ENCODE data around the gene WDR46.
"Not testable (repeated sequence)": the region's sequence is repeated elsewhere in the genome, so short reads cannot be mapped to it uniquely, and the experiment has no call there.

WDR46 gene

DNA sequence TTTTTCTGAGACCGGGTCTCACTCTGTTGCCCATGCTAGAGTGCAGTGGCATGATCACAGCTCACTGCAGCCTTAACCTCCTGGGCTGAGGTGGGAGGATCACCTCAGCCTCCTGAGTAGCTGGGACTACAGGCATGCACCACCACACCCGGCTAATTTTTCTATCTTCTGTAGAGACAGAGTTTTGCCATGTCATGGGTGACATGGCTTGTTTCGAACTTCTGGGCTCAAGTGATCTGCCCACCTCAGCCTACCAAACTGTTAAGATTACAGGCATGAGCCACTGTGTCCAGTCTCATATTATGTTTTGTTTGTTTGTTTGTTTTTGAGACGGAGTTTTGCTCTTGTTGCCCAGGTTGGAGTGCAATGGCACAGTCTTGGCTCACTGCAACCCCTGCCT is 3.8 kb downstream of the WDR46 start:
- not testable (repeated sequence) for DNase-seq

DNA sequence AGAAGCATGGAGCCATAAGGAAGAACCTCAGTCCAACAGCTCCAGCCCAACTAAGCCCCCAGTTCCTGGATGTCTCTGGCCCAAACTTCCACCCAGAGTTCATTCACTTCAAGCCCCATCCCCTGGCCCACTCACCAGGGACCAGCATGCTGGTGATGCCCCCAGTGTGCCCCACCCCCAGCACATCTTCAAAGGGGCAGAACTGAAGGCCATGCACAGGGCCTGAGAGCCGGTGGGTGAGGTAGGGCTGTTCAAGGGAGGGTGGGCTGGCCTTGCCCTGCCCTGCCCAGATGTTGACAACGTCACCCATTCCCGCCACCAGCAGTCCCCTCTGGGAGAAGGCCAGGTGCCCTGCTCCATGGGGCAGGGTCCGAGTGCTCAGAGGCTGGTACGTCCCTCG is 8.5 kb downstream of the WDR46 start:
- no peak for DNase-seq

DNA sequence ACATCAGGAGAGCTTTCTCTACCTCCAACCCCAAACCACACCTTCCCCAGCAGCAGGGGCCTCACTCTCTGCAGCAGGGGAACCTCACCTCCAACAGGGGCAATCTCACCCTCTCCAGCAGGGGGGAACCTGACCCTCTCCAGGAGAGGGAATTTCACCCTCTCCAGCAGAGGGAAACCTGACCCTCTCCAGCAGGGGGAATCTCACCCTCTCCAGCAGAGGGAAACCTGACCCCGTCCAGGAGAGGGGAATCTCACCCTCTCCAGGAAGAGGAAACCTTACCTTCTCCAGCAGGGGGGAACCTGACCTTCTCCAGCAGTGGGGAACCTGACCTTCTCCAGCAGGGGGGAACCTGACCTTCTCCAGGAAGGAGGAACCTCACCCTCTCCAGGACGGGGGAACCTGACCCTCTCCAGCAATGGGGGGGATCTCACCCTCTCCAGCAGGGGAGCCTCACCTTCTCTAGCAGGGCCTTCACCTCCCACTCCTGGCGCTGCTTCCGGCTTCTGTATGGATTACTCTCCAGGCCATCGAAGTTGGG is 9.0 kb downstream of the WDR46 start:
- DNase-seq, result peak; percentile 71

DNA sequence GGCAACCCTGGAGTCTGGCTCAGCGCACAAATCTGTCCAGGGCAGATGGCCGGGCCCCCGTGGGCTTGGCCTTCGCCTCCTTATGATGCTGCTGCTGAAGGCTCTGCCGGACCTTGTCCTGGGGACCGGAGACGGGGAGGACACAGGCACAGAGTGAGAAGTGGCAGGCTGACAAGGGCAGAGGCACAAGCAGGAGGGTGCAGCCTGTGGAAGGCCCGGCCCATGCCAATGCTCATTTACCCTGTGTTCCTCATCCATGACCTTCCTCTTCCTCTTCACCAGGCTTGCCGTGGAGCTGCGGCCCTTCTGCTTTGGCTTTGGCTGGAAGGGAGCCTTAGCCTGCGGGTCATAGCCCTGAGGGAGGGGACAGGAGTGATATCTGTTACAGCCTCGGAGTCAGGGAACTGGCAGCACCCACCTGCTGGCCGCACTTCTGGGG is 9.8 kb downstream of the WDR46 start:
- DNase-seq, result no peak

DNA sequence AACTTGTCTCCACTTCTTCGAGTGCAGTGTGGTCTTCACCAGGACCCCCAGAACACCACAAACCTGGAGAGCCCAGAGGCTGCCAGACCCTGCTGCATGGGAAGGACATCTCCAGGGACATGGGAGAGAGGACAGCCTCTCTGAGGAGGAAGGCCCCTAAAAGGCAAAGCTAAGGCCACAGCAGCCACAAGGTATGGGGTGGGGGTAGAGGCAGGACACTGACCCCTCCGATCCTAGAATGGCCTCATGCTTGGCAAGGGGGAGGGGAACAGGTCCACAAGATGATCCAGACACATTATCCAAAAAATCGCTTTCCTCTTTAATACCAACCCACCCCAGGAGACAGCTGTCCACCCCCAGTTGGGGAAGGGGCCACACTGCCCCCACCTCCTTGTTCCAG is 10.2 kb downstream of the WDR46 start:
- DNase-seq, result no peak

DNA sequence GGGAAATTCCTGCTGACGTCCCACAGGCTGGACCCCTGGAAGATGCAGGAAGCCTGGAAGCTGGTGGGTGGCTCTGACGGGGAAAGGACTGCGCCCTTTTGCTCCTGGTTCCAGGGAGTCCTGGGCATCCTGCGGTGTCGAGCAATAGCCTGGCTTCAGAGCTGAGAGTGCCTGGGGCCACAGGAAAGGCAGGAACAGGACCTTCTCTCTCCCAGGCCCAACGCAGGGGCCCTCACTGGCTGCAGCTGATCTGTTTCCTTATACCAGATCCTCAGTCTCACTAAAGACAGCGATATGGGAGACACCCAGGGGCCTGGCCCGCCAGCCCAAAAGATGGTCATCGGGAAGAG is 10.7 kb downstream of the WDR46 start:
- no peak for DNase-seq

DNA sequence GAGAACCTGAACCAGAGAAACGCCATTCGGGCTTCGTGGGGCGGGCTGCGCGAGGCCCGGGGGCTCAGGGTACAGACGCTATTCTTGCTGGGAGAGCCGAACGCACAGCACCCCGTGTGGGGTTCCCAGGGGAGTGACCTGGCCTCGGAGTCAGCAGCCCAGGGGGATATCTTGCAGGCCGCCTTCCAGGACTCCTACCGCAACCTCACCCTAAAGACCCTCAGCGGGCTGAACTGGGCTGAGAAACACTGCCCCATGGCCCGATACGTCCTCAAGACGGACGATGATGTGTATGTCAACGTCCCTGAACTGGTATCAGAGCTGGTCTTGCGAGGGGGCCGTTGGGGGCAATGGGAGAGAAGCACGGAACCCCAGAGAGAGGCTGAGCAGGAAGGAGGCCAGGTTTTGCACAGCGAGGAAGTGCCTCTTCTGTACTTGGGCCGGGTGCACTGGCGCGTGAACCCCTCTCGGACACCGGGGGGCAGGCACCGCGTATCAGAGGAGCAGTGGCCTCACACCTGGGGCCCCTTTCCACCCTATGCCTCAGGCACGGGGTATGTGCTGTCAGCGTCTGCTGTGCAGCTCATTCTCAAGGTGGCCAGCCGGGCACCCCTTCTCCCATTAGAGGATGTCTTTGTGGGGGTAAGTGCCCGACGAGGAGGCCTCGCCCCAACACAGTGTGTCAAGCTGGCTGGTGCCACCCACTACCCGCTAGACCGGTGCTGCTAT is 11.2 kb downstream of the WDR46 start:
- no peak for DNase-seq

DNA sequence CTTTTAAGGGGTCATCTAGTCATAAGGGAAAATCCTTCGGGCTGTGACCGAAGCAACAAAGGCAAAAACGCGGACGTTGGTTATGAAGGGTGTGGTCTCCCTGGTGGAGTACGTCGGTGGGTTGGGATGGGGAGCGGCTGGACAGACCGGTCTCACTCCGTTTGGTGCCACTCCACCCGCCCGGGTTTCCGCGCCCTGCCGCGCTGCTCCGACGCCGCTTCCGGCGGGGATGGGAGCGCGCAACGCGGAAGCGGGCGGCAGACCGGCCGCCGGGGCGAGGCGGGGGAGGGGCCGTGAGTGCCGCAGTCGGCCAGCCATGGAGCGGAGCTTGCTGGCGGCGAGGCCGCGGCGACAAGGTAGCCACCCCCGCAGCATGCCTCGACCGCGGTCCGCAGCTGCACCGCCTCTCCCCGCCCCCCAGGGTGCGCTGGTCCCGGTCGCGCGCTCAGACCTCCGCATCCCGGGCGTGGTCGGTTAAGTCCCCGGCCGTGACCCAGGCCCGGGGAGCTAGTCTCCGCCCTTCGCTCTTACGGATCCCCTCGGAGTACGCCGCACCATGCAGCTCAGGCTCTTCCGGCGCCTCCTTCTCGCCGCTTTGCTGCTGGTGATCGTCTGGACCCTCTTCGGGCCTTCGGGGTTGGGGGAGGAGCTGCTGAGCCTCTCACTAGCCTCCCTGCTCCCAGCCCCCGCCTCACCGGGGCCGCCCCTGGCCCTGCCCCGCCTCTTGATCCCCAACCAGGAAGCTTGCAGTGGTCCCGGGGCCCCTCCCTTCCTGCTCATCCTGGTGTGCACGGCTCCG is 12.0 kb downstream of the WDR46 start, which contains the start of gene B3GALT4:
Gene B3GALT4, plus strand, starts transcription at position 260 of the 799 bp plus-strand sequence. Its CDS starts 297 bp downstream, at position 557.
- DNase-seq, result peak; percentile 96

DNA sequence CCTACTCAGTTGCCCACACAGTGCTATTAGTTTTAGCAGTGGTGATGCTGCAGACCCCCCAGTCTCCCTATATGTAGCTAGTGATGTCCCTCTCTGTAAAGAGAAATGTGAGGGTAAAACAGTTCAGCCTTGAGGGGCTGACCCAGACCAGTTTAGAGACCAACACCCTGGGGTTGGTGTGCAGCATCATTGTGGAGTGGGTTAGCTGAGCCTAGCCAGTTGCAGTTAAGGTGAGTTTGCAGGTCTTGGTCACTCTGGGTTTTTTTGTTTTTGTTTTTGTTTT is 12.5 kb downstream of the WDR46 start:
- DNase-seq, result no peak

DNA sequence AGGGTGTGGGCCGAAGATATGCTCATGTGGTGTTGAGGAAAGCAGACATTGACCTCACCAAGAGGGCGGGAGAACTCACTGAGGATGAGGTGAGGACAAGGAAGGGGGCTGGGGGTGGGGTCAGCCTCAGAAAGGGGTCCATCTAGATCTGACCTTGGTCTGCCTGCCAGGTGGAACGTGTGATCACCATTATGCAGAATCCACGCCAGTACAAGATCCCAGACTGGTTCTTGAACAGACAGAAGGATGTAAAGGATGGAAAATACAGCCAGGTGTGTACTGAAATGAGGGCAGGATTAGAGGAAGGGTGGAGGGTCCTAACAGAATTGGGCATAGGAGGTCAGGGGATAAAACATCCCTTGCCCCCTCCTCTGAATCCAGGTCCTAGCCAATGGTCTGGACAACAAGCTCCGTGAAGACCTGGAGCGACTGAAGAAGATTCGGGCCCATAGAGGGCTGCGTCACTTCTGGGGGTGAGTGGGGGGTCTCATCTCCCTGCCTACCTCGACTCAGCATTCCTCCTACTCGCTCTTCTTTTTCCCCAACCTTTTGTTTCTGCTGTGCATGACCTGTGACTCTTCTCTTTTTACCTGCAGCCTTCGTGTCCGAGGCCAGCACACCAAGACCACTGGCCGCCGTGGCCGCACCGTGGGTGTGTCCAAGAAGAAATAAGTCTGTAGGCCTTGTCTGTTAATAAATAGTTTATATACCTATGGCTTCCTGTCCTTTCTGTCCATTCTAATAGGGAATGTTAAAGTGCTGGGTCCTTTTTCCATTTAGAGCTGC is 13.1 kb downstream of the WDR46 start:
- not testable (repeated sequence) for DNase-seq

DNA sequence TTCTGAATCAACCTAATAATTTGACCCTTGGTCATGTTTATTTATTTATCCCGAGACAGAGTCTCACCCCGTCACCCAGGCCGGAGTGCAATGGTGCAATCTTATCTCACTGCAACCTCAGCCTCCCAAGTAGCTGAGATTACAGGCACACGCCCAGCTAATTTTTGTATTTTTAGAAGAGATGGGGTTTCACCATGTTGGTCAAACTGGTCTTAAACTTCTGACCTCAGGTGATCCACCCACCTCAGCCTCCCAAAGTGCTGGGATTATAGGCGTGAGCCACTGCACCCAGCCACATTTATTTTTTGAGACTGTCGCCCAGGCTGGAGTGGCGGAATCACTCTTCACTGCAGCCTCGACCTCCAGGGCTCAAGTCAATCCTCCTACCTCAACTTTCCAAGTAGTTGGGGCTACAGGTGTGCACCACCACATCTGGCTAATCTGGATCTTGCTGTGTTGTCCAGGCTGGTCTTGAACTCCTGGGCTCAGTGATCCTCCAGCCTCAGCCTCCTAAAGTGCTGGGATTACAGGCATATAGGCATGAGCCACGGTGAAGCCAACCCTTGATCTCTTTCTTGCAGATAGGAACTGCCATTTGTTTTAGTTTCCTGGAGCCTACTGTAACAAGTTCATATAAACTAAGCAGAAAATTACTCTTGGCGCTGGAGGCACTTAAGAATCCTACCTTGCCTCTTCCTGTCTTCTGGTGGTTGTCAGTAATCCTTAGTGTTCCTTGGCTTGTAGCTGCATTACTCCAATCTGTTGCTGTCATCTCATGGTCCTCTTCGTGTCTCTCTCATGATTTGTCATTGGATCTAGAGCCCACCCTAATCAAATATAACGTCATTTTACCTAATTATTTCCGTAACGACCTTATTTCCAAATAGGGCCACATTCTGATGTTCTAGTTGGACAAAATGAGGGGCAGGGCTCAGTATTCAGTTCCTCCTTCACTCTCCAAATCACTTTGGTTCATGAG is 14.8 kb downstream of the WDR46 start:
- DNase-seq, result no peak

DNA sequence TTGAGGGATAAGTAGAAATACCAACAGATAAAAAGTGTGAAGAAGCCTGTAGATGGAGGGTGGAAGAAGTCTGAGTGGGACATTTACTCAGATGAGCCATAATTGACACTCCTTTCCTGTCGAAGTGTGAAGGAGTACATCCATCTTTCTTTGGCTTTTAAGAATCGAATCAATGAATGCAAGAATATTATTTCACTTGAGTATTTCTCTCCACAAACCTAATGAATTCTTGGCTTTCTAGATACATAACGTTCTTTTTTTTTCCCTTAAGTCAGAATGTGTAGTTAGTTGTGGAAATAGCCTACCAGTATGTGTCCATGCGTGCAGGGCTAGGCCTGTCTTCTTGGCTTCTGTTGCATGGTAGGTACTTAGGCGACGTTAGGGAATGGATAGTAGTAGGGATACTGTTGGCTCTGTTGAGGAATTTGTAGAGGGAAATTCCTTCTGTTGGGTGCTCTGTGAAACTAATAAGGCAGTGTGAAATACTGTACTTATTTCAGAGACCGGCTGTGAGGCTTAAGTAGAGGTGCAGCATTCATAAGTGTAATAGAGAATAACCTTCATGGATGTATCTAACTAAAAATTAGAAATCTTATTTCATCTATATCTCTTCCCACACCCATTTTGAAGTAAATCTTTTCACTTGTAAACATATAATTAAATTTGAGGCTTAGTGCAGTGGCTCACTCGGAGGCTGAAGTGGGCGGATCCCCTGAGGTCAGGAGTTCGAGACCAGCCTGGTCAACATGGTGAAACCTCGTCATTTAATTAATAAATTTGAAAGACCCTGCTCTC is 15.7 kb downstream of the WDR46 start:
- DNase-seq, result no peak

DNA sequence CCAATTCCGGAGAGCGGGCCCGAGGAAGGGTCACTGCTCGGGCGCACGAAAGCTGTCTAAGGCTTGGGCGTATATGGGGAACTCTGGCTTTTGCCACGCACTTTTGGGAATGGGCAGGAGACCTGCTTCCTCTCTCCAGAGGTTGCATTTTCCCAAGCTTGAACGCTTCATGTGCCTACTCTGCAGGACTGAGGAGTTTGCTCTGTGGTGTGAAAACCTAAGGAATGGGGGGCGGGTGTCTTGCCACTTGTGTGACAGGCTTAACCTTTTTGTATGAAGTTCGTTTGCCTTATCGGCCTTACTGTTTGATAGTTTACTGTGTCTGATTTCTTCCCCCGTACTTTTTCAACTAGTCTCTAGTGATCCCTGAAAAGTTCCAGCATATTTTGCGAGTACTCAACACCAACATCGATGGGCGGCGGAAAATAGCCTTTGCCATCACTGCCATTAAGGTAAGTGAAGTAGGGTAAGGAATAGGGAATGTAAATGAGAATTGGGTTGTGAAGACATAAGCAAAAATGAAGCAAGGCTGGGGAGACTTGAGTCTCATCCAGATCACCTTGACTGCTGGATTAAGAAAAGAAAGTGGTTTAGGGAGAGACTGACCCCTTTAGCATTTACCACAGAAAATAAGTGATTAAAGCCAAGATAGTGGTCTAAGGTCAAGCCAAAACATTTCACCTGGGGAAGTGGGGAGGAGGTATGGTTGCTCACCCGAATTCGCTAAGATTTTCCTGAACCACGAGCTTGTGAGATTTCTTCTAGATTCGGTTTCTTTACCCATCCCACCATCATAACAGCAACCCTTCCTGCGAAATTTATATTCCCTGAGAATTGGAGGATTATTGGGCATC is 16.5 kb downstream of the WDR46 start:
- no peak for DNase-seq

DNA sequence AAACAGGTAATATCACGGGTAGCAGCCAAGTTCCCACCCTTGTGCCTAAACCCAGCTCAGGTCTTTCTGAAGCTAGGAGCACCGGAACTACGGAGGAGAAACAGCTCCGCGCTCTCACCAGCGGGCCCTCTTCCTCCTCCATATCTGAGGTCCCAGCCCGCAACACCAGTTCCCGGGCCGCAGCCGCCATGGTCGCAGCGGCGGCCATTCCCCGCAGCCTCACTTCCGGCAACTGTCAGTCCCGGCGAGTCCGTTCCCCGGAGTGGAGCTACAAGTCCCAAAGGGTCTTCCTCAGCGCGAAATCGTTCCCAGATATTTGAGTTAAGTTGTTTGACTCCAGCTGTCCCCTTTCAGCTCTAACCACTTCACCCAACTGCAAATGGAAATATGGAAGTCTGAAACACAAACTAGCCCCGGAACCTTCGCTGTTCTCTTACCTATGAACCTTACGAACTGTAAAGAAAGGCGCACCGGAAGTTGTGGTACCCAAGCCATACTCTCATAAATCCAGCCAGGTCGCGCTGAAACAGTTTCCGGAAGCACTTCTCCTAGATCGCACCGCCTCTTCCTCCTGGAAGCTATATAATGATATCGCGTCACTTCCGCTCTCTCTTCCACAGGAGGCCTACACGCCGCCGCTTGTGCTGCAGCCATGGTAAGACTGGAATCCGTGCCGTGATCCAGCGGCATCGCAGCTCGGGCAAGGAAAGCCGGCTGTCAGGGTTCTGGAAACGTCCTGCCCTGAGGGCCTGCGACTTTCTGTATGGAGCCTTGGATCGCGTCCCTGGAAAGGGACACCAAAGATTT is 17.4 kb downstream of the WDR46 start, which contains the start of the genes RPS18 and VPS52:
Gene RPS18, plus strand, starts transcription at position 608 of the 807 bp plus-strand sequence. Its CDS starts 45 bp downstream, at position 653.
Gene VPS52, minus strand, starts transcription at position 409 of the 807 bp plus-strand sequence. Its CDS starts 201 bp downstream, at position 208.
- DNase-seq, result peak; percentile 99

DNA sequence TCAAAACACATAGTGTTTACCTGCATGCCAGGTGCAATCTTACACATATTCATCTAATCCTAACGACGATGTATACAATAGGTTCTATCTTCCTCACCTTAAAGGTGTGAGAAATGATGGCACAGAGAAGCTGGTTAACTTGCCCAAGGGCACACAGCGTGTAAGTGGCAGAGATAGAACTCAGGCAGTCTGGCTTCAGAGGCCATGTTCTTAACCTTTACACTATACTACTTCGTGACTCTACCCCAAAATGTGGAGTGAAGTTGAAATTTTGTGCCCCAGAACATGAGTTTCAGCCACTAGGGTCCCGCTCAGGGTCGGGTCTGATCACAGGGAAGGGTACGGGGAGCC is 17.9 kb downstream of the WDR46 start:
- no peak for DNase-seq

DNA sequence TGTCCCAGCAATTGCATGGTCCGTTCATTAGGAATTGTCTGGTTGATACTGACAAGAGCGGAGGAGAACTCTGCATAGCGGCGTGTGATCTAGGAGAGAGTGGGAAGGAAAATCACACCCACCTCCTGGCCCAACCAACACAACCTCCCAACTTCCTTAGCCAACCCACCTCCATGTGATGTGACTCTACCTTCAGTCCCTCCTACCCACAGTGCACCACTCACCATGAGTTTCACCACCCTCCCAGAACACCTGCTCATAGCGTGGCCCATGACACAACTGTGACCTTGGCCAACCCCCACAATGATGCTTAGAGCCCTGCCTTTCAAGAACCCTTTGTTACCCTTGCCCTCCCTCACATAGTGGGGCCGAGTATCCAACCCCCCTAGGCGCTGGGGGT is 25.0 kb downstream of the WDR46 start:
- DNase-seq, result no peak

DNA sequence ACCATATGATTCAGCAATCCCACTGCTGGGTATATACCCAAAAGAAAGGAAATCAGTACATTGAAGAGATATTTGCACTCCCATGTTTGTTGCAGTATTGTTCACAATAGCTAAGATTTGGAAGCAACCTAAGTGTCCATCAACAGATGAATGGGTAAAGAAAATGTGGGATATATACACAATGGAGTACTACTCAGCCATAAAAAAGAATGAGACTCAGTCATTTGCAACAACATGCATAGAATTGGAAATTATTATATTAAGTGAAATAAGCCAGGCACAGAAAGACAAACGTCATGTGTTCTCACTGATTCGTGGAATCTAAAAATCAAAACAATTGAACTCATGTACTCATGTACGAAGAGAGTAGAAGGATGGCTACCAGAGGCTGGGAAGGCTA is 26.5 kb downstream of the WDR46 start:
- not testable (repeated sequence) for DNase-seq

DNA sequence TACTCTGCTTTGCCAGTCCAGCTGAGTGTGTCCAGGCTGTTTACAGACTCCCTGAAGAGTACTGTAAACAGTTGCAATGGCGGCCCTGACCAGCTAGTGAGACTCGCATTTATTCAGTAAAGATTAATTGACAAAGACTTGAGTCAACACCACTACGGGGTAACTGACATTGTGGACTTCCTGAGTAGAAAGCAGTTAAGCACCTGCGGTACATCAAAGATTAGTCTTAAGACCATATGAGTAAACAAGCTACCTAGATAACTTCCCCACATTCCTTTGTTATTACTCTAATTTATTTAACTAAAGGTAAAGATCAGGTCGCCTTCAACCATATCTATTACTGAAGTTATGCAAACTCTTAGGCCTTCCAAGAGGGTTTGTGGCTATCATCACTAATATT is 30.0 kb downstream of the WDR46 start:
- DNase-seq, result no peak

DNA sequence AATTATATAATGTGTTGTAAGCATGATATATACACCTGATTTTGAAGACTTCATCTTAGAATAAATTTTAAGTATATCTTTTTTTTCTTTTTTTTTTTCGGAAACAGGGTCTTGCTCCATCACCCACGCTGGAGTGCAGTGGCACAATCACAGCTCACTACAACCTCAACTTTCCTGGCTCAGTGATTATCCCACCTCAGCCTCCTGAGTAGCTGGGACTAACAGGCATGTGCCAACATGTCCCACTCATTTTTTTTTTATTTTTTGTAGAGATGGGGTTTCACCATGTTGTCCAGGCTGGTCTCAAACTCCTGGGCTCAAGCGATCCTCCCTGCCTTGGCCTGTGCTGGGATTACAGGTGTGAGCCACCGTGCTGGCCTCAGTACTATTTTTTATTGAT is 34.4 kb downstream of the WDR46 start:
- no peak for DNase-seq

Measured in NCI-H510A treated with DMSO at 0.1 percent for 48 hours (cell line).